ENCODE results near the gene SV2C. TPM values are rescaled to one million over a fixed set of nuclear protein-coding genes. Genes with fewer than 3 reads are reported as not detected.

SV2C gene
- total RNA-seq, 1 experiment from 2014 or later = 0.09 TPM

GRCh38 chr5:76269932-76270610 is 186.9 kb downstream of the SV2C start:
- CTCF ChIA-PET = no interaction called here
- H3K4me3 Mint-ChIP-seq = no peak overlapping the region
- POLR2A ChIA-PET = interaction anchor here (1.3 kb wide), 1 partner anchor 361 kb away, joined by 3 read pairs; no protein-coding TSS in a partner anchor
- no peaks in the 10 kb centered on the region; the same call in 1 of the 2 replicates for H3K27me3 Mint-ChIP-seq (ENCODE audit: low read depth)
- no peak for TF ChIP-seq ZNF512 (CRISPR knock-in tag; IDR thresholded peaks at IDR 0.05; ENCODE audit: borderline replicate concordance)
- TF ChIP-seq CTCF (IDR thresholded peaks at IDR 0.05) = no peak
- TF ChIP-seq ZNF317 (CRISPR knock-in tag; IDR thresholded peaks at IDR 0.05; ENCODE audit: borderline replicate concordance, low read depth) = no peak
- H3K36me3 Mint-ChIP-seq = no peaks in the 10 kb centered on the region
- no peak for ATAC-seq
- no peak overlapping the region for H3K27ac Mint-ChIP-seq
- no peak for DNase-seq (ENCODE audit: low spot score)
- no peaks in the 10 kb centered on the region for H3K9me3 Mint-ChIP-seq
- H3K4me1 Mint-ChIP-seq = peaks cover 22% of the 10 kb centered on the region

GRCh38 chr5:76271836-76272235 is 188.7 kb downstream of the SV2C start:
- CTCF ChIA-PET = interaction anchor here (0.5 kb wide), 1 partner anchor 55 kb away, joined by 5 read pairs; no protein-coding TSS in a partner anchor
- POLR2A ChIA-PET = no interaction called here
- no peak overlapping the region for H3K27ac Mint-ChIP-seq

More at GRCh38 chr5:76271836-76272235, 188.7 kb downstream of the SV2C start:
- Mint-ChIP-seq H3K27me3 (ENCODE audit: low read depth) (no peaks in the 10 kb centered on the region), H3K4me1 (peaks cover 22% of the 10 kb centered on the region), H3K4me3 (no peak overlapping the region), H3K36me3 (no peaks in the 10 kb centered on the region), H3K9me3 (no peaks in the 10 kb centered on the region)
- DNase-seq (ENCODE audit: low spot score) (no peak), ATAC-seq (peak; percentile 48; the same call in 1 of the 2 replicates)
- TF ChIP-seq ARID4B (CRISPR knock-in tag; IDR thresholded peaks at IDR 0.05; ENCODE audit: borderline replicate concordance) = no peak
- TF ChIP-seq E2F1 (CRISPR knock-in tag; IDR thresholded peaks at IDR 0.05) = no peak
- no peak for TF ChIP-seq ZMAT4 (CRISPR knock-in tag; IDR thresholded peaks at IDR 0.05)
- no peak for TF ChIP-seq ATF3 (CRISPR knock-in tag; conservative IDR thresholded peaks at IDR 0.05)
- no peak for TF ChIP-seq MAX (CRISPR knock-in tag; IDR thresholded peaks at IDR 0.05)
- no peak for TF ChIP-seq TEAD1 (CRISPR knock-in tag; IDR thresholded peaks at IDR 0.05)
- TF ChIP-seq ZBTB43 (CRISPR knock-in tag; IDR thresholded peaks at IDR 0.05) = no peak
